HG03066 (cell line): ENCODE measurements around the gene RAB31.

Source experiments
- ATAC-seq: cut with Tn5 transposase; IDR thresholded peaks from one replicate; pipeline ENCODE4 v1.9.1; 2021; ENCODE audit warnings: low read depth; ENCODE audit not compliant: unreplicated experiment

Gene RAB31

DNA sequence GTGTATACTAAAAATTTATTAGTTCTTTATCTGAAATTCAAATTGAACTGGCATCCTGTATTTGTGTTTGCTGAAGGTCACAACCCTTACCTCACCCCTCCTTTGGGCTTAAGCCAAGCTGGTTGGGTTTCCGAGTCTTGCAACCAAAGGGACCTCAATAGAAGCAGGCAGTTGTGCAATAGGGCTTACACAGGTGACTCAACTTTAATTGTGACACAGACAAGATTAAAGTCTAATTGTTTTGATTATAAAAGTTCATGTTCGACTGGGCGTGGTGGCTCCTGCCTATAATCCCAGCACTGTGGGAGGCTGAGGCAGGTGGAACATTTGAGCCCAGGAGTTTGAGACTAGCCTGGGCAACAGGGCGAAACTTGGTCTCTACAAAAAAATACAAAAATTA lies 71.5 kb downstream of the RAB31 start:
- ATAC-seq: no peak

DNA sequence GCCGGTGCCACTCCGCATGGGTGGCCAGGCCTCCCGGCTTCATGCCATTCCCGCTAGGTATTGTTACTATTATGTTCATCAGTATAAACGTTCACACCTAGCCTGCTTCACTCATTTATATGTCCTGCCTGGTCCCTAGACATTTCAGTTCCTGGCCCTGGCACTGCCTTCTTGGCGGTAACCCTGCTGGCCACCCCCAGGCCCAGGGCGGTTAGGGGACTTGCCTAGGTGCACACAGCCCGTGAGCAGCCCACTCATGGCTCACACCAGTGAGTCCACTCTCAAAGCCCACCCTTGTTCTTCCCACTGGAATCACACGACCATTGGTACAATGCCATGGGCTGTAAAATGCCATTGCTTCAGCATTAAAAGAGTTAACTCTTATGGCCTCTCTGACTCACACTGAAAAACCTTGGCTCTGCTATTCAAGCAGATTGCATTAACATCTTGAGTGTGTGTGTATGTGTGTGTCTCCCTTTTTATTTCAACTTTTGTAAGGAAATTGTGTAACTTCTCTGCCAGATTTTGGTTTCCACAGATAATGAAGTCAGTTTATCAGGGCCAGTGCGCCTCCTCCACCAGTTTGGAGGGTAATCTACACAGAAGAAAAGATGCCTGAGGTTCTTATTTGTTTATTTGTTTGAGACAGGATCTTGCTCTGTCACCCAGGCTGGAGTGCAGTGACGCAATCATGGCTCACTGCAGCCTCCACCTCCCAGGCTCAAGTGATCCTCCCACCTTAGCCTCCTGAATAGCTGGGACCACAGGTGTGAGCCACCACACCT lies 74.2 kb downstream of the RAB31 start:
- ATAC-seq: no peak

DNA sequence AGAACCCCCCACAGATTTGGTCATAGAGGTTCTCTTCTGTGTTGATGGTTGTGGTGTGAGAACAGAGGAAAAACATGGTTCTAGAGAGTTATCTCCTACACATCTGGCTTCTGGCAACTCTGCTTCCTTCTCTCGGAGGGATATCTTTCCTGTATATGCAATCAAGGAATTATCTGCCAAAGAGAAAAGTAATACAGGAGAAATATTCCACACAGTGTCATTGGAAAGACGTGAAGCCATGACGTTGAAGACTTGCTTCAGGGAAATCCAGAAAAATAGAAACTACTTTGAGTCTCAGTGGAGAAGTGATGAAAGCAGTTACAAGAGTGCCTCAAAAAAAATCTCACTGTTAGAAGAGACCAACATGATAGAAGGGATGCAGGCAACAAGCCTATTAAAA lies 78.5 kb downstream of the RAB31 start:
- no peak for ATAC-seq

DNA sequence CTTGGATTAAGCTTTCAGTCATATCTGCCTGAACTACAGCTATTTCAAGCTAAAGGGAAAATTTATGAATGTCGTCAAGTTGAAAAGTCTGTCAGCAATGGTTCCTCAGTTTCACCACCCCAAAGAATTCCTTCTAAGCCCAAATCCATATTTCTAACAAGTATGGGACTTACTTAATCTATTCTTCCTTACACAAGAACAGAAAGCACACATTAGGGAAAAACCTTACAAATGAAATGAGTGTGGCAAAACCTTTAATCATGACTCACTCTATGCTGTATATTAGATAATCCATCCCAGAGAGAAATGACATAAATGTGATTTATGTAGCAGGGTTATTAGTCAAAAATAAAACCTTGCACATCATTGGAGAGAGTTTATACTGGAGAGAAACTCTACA lies 78.9 kb downstream of the RAB31 start:
- no peak for ATAC-seq

DNA sequence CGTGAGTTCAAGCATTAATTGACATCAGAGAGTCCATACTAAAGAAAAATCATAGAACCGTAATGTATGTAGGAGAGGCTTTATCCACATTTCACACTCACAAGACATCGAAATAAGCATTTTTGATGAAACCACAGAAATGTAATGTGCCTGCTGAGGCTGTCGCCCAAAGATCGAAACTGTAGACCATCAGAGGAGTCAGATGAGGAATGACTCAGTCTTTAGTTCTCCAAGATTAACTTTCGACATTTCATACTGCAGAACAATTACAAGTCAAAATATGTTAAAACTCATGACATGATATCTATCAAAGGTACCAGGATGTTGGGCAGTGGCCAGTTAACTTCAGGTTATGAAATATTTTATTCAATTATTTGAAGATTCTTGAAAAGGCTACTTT lies 79.6 kb downstream of the RAB31 start:
- ATAC-seq: no peak

DNA sequence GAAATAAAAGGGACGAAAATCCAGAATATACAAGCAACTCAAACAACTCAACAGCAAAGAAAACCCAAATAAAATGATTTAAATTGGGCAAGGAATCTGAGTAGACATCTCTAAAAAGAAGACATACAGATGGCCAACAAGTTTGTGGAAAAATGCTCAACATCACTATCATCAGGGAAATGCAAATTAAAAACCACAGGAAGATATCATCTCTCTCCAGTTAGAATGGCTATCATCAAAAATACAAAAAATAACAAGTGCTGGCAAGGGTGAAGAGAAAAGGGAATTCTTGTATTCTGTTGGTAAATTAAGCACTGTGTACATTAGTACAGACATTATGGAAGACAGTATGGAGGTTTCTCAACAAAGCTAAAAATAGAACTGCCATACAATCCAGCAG lies 80.0 kb downstream of the RAB31 start:
- no peak for ATAC-seq

DNA sequence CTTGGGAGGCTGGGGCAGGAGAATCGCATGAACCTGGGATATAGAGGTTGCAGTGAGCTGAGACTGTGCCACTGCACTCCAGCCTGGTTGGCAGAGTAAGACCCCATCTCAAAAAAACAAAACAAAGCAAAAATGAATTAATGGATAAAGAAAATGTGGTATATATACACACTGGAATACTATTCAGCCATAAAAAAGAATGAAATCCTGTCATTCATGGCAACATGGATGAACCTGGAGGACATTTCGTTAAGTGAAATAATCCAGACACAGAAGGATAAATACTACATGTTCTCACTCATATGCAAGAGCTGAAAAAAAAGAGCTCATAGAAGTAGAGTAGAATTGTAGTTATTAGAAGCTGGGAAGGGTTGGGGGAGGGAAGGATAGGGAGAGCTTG lies 80.8 kb downstream of the RAB31 start:
- ATAC-seq: no peak

DNA sequence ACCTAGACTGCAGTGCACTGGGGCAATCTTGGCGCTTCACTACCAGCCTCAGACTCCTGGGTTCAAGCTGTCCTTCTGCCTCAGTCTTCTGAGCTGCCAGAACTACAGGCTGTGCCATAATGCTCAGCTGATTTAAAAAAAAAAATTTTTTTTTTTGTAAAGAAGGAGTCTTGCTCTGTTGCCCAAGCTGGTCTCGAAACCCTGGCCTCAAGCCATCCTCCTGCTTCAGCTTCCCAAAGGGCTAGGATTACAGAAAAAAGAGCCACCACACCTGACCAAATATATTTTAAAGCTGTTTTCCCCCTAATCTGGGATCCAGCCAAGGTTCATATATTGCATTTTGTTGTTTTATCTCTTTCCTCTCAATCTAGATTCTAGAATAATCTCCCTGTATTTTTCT lies 82.2 kb downstream of the RAB31 start:
- no peak for ATAC-seq

DNA sequence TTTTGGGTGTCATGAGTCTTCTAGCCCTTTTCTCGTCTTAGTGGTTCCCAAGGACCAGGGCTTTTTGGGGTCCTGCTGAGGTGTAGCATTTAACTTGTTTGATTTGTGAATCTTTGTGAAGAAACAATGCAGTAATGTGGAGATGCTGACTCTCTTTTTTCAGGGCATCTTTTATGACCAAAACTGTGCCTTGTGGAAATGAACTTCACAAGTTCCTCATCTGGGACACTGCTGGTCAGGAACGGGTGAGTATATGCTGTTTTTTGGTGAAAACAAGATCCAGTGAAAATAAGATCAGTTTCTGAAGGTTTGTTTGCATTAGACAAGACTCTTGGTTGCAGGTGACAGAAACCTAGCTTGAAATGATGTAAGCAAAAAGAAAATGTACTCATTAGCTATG lies 83.9 kb downstream of the RAB31 start:
- no peak for ATAC-seq

DNA sequence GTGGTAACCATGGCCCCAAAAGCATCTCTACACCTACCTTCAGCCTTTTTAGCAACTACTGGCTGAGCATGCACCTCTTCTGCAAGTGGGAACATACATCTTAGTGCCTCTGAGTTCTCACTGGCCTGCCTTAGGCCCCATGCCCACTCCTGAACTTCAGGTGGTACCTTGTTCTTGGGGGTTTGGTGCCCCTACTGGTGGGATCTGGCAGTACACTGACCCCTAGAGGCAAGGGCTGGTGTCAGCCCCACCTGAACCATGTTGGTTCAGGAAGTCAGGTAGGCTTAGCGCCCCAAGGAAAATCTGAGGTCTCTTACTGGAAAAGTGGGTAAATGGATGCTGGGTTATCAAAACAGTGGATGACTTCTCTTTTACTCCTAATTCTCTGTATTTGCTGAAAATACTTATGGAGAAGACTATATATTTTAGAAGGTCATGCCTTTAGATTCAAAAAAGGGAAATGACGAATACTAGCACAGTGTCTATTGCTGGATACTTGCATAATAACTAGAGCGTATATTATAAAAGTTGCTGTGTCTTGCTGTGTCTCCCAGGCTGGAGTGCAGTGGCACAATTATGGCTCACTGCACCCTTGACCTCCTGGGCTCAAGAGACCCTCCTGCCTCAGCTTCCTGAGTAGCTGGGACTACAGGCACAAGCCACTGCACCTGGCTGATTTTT lies 84.6 kb downstream of the RAB31 start:
- no peak for ATAC-seq

DNA sequence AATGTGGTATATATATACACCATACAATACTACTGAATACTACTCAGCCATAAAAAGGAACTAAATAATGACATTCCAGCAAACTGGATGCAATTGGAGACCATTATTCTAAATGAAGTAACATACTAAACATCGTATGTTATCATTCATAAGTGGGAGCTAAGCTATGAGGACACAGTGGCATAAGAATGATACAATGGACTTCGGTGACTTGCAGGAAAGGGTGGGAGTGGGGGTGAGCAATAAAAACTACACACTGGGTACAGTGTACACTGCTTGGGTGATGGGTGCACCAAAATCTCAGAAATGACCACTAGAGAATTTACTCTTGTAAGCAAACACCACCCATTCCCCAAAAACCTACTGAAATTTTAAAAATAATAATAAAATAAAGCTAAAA lies 87.9 kb downstream of the RAB31 start:
- no peak for ATAC-seq

DNA sequence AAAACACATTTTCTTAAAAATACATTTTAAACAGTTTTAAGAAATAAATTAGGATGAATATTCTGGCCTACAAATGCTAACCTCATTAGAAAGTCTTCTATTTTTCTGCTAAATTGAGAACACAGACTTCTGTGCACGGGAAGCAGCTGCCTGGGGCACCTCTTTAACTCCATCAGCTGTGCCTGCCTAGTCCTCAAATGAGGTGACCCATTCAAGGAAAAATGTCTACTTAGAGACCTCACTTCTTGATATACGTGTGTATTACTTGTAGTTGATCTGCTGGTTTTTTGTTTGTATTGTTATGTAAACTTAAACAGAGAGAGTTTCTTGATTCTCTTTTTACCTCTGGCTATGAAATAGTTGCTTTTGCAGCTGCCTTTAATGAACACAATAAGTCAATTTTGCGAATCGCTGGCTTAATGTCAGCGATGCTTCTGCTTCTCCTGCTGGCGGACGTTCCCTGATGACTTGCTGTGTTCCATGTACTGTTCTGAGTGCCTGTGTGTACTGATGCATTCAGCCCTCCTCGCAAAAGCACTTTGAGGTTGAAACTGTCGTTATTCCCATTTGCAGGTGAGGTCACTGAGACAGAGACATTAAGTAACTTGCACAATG lies 88.9 kb downstream of the RAB31 start:
- no peak for ATAC-seq

DNA sequence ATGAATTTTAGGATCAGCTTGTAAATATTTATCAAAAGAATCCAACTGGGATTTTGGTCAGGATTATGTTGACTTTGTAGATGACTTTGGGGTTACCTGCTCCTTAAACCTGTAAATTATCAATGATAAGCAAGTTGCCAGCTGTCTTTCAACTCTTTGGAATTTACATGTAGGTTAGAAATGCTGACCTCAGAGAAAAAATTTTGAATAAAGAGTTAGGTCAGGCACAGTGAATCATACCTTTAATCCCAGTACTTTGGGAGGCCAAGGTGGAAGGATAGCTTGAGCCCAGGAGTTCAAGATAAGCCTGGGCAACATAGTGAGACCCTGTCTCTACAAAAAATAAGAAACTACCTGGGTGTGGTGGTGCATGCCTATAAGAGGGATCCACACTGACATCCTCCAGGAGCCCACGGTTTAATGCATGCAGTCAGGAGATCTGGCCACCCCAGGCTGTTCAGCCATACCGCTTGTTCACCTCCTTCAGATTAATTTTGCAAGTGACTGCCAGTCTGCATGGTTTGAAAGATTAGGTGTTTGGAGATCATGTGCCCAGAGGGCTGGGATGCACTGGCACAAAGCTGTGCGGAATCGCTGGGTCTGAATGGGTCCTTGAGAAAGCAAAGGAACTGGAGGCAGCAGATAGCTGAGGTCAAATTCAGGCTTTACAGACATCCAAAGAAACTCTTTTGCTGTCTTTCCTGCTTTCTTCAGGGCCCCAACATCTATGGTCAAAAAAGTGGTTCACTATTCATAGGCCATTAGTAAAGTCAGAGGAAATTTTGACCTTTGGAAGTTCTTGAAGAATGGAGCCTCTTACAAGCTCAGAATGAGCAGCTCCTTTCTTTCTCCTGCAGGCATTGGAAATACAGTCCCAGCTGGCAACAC lies 94.3 kb downstream of the RAB31 start:
- no peak for ATAC-seq

DNA sequence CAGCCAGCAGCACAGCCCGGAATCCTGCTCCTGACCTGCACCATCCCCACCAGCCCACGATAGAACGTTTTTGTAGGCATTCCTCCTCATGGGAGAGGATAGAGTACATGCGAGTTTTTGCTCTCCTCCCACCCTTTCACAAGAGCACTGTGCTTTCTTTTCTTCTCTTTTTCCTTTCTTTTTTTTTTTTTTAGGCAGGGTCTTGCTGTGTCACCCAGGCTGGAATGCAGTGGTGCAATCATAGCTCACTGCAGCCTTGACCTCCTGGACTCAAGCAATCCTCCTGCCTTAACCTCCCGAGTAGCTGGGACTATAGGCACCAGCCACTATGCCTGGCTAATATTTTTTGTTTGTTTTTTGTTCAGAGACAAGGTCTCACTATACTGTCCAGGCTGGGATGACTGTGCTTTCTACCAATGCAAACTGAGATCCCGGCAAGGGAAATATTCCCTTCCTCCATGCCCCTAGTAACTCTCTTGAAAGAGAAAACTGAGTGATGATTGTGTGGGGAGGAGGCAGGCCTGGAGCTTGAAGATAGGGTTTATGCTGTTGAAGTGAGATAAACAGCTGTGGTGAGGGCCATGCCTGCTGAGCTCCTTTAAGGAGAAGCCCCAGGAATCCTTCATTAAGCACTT lies 95.1 kb downstream of the RAB31 start:
- no peak for ATAC-seq

DNA sequence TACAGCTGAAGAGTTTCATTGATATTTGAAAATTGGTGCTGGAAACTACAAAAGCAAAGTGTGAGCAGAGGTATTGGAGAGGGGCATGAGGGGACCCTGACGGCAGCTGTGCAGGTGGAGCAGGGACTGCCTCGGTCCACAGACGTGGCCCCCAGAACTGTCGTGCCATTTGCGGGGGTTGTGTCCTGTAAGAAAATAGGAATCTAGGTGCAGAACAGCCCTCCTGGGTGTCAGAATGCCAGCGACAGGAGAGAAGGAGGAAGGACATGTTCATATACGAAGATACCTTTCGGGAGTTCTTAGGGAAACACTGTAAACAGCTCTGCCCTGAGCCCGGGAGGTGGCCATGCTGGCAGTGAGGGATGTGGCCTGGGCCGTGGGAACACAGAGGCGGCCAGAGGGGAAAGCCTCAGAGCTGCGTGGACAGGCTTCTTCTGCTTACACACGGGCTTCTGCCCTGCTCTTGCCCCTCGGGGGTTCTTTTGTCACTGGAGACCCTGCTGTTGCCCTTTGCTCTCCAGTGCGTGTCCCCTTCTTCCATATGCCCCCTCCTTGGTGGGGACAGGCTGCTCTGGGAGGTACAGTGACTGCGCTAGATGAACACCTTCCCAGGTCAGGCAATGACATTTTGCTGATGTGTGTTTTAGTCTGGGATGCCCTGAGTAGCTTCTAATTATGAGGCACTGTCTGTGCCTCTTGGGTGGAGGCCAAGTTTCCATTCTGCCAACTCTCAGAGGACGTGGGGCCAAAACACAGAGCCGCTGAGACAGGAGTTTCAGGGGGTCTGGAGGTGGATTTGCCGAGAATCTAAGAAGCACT lies 95.8 kb downstream of the RAB31 start:
- no peak for ATAC-seq

DNA sequence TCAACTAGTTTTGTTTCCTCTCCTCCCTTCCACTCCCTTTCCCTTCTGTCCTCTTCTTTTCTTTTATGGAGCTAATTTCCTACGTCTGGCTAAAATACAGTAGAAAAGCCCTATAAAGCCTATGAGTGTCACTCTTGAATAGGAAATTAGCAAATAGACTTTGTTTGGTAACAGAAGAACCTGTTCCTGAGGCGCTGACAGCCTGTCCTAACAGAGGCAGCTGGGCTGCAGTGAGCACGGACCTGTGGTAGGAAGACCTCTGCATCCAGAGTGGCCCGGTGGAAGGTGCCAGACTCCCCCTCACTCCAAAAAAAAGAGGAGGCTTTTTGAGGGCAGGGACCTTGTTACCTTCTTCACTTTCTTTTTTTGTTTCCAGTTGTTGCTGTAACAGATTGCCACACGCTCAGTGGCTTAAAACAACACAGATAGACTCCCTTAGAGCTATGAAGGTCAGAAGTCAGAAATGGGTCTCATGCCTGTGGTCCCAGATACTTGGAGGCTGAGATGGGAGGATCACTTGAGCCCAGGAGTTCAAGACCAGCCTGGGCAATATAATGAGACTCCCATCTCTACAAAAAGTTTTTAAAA lies 96.5 kb downstream of the RAB31 start:
- ATAC-seq: no peak

DNA sequence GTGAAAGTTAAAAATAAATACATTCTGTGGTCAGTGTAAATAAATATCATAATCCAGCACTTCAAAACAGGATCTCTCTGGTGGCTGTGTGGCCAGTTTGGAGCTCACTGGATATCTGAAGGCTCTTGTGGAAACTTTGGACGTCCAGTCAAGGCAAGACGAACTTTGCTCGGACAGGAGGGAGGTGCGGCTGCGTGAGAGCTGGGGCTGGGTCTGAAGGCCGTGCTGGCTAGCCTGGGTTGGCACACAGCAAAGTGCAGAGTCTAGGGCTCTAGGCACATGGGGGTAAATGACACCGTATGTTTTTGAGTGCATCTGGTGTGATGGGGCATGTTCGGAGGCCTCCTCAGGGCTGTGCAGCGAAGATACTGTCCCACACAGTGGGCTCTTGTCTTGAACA lies 98.8 kb downstream of the RAB31 start:
- no peak for ATAC-seq

DNA sequence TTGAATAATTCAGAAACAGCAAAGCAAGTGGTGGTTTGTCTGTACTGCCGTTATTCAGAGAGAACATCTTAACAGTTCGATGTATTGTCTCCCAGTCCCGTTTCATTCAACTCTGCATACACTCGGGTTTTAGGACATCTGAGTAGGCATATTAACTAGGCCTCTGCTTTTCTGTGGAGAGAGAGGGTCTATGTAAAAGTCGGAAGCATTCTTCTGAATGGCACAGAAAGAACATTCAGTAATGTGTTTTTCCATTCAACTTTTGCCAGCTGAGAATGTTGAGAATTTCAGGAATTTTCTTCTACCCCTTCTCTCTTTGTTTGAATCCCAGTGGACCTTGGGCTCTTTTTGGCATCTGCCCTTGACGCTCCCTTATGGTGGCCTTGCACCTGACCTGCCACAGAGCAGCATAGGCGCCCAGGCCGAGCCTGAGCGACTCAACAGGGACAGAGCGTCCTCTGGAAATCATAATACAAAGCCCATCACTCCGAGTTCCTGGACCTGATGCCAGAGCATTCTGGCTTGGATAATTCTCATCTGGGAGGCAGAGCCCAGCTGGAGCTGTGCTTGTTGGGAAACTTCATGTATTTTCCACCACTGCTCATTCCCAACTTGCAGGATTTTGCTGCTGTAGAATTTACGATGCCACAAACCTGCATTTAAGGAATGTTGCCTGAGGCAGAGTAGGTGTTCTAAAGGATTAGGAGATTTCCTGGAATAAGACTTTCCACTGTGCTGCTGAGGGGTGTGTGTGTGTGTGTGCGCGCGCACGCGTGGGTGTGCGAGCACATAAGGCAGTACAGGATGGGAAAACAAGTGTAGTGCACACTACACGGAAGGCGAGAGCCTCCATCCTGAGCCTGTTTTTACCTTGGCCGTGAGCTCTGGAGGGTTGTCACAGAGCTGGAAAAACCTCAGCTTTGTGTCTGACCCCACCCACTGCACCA lies 100.5 kb downstream of the RAB31 start:
- no peak for ATAC-seq
